GM12875 (cell line): ENCODE data around the gene KBTBD13.

Experiments
- H3K4me3 ChIP-seq: one replicate; pipeline ENCODE4 v1.5.1; 2011; ENCODE audit warnings: low read depth, low read length, control low read depth
- TF ChIP-seq, protein P1 (sequence below): IDR thresholded peaks from 2 replicates; pipeline ENCODE4 v1.5.1; 2011; ENCODE audit warnings: low read depth, mild to moderate bottlenecking, control low read depth, inconsistent platforms, low read length, moderate library complexity, borderline replicate concordance; ENCODE audit not compliant: insufficient read depth

The KBTBD13 gene

GRCh38 chr15:65051266-65051665 is 25.3 kb upstream of the KBTBD13 start:
- H3K4me3 ChIP-seq: no peak overlapping the region
- TF ChIP-seq, protein P1, sequence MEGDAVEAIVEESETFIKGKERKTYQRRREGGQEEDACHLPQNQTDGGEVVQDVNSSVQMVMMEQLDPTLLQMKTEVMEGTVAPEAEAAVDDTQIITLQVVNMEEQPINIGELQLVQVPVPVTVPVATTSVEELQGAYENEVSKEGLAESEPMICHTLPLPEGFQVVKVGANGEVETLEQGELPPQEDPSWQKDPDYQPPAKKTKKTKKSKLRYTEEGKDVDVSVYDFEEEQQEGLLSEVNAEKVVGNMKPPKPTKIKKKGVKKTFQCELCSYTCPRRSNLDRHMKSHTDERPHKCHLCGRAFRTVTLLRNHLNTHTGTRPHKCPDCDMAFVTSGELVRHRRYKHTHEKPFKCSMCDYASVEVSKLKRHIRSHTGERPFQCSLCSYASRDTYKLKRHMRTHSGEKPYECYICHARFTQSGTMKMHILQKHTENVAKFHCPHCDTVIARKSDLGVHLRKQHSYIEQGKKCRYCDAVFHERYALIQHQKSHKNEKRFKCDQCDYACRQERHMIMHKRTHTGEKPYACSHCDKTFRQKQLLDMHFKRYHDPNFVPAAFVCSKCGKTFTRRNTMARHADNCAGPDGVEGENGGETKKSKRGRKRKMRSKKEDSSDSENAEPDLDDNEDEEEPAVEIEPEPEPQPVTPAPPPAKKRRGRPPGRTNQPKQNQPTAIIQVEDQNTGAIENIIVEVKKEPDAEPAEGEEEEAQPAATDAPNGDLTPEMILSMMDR: no peak

DNA sequence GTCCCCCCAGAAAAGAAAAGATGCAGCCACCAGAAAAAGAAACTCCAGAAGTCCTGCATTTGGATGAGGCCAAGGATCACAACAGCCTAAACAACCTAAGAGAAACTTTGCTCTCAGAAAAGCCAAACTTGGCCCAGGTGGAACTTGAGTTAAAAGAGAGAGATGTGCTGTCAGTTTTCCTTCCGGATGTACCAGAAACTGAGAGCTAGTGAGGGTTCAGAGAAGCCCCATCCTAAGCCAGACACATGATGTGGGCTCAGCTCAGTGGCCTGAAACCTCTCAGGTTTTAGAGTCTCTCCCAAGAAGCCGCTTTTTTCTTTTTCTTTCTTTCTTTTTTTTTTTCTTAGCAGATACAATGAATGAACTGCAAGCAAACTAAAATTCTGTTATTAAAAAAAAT is 23.6 kb upstream of the KBTBD13 start:
- TF ChIP-seq, protein P1: no peak
- H3K4me3 ChIP-seq: no peak overlapping the region

DNA sequence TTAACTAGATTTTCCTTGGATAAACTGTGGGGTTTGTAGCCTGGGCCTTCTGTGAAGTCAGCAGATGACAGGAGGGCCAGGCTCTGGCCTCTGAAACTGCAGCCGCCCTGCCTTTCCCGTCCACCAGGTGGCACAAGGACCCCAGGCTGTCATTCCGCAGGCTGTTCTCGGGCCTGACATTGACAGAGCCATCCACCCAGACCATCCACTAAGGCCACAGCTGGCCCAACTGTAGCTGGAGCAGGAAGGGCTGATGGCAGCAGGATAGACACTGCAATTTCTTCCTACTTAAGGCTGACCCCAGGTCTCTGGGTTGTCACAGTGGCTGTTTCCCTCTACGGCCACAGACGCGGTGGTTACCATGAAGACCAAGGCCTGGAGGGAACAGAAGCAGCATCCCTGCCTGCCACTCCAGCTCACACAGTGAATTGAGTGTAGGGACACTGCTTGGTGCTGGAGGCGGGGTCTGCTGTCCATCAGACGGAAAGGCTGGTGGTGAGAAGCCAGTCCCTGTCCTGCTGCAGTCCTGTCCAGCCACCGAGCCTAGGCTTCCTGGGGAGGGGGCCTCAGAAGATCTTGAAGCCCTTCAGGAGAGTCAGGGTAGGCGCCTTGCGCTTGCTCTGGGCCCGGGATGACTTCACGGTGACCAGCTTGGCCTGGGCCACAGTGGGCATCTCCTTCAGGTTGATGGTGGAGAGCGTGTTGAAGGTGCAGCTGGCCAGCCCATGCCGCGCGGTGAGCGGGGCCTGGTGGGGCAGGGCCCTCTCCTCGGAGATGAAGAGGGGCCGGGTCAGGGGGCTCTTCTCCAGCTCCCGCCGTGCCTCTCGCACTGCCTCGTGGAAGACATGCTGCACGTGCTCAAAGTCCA is 22.0 kb upstream of the KBTBD13 start:
- TF ChIP-seq, protein P1: peak; percentile 95
- no peak overlapping the region for H3K4me3 ChIP-seq

DNA sequence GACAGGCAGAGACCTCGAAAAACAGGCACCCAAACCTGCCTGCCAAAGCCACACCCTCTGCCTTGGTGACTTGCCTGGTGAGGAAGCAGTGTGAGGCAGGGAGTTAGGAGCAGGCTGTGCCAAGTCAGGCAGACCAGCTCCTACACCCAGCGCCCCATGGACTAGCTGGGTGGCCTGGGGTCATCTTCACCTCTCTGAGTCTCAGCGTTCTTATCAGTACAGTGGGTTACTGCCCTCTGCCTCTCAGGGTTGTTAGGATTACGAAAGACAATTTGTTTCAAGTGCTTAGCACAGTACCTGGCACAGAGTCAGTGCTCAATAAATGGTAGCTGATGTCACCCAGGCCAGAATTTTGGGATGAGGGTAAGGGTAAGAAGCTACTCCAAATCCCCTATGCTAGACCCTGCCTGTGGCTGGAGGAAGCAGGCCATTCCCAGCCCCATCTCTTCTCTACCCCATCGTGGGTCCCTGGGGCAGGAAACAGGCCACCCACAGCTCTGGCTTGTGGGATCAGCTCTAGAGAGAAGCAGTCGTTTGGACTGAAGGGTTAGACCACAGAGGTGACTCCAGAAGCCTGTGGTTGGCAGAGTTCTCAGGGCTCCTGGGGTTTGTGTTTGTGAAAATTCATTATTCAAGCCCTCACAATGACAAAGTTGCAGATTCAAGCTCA is 21.2 kb upstream of the KBTBD13 start:
- TF ChIP-seq, protein P1: no peak
- no peak overlapping the region for H3K4me3 ChIP-seq

DNA sequence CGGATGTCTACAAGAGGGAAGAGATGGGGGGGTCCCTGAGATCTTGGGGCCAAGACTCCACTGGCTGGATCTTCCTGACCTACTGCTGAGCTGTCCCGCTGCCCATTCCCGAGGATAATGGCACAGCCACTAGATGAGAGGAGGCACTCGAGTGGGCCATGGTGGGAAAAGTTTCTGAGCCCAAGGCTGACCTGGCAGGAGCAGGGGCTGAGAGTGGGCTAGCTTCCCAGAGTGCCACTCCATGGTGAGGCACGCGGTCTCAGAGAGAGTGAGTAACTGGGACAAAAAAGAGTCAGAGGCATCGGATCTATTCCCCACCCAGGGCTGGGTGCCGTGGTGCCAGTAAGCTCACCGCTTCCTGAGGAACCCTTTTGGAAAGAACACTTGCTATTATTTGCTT is 20.4 kb upstream of the KBTBD13 start:
- TF ChIP-seq, protein P1: no peak
- no peak overlapping the region for H3K4me3 ChIP-seq

DNA sequence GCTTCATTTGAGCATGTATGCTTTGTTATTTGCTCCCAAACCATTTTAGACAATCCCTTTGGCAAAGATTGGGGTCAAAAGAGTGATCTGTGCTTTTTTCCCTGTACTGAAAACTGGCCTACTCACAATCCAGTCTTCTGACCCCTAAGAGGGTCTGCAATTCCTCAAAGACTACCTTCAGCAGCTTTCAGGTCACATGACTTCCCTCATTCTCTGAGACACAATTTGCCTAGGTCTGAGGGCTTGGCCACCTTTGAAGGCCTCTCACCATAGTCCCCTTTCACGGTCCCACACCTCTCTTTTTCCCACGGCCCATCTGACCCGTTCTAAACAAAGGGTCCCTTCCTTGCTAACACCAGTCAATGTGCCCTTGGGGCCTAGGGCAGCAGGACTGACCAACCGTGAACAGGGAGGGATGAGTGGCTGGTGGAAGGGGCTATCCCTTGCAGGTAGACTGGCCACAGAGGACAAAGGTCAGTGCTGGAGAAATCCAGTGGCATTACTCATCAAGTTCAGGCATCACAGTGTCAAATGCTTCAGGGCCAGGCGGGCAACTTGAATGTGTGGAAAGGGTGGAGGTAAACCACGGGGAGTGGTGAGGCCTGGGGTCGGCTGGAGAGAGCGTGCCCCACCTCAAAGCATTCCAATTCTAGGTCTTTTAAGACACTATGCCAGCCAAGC is 19.5 kb upstream of the KBTBD13 start:
- TF ChIP-seq, protein P1: no peak
- H3K4me3 ChIP-seq: no peak overlapping the region
